ENCODE results near the gene ANTXRL.
"Not testable (repeated sequence)": the region's sequence is repeated elsewhere in the genome, so short reads cannot be mapped to it uniquely, and the experiment has no call there.

Gene ANTXRL

DNA sequence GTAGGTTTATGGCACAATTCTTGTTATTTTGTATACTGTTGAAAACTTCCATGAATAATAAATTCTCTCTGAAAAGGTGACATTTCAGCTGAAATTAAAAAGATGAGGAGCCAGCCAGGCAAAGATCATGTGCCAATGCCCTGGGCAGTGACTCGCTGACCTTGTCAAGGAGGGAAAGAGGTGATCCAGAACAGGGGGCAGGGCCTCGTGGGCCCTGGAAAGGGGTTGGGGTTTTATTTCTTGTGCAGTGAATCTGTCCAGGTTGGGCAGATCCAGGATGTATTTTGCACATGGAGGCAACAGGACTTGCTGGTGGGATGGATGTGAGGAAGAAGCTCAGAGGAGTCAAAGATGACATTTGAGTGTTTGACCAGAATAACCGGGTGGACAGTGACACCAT, 31.6 kb upstream of the ANTXRL start:
- not testable (repeated sequence) for DNase-seq

DNA sequence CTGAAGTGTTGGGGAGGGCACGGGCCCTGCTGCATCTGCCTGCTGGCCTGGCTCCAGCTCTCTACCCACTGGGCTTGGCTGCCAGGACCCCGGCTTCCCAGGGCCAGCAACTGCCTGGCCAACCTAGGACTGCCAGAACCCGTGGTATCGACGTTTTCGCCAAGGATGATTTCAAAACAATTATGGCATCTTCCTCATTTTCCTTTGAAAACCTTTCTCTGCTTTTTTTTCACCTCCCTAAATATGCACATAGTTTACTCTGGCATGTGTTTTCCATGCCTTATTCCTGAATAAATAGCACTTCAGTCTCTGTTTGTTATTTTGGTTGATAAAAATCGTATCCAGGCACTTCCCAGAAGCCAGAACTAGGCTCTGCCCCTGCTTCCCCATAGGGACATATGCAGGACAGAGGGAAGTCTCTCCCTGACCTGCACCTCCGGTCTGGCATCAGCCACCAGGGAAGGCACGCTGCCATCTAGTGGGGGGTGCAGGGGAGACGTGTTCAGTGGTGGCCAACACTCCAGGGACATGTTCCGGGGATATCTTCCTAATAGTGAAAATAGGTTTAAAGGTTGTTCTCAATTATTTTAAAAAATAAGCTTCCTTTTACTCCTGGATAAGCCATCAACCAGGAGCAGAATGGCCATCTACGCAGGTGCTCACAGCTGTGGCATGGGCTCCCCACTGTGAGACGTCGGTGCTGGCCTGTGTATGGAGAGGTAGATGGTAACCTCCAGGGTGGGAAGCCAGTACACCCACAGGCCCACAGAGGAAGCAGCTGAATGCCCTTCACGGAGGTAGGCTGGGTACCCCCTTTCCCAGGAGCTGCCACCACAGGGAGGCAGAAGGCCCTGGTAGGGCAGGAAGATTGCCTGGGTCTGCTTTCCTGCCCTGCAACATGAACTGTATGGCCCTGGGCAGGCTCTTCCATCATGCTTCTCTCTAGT, 30.7 kb upstream of the ANTXRL start:
- DNase-seq = no peak

DNA sequence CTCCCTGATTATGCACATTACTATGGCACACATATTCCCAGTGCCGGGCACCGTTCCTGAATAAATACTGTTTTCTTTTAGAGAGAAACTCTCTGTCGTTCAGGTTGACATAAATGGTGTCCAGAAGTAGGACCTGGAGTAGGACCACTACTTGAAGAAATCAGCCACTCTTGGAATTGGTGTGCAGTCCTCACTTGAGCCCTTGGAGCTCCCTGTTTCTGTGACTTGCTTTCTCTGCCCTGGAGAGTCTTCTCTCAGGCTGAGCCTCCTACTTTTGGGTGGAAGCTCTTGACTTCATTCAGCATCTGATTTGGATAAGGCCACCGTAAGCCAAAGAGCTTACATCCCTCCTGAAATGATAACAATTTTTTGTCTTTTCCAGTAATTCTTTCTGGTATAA, 29.7 kb upstream of the ANTXRL start:
- no peak for DNase-seq

DNA sequence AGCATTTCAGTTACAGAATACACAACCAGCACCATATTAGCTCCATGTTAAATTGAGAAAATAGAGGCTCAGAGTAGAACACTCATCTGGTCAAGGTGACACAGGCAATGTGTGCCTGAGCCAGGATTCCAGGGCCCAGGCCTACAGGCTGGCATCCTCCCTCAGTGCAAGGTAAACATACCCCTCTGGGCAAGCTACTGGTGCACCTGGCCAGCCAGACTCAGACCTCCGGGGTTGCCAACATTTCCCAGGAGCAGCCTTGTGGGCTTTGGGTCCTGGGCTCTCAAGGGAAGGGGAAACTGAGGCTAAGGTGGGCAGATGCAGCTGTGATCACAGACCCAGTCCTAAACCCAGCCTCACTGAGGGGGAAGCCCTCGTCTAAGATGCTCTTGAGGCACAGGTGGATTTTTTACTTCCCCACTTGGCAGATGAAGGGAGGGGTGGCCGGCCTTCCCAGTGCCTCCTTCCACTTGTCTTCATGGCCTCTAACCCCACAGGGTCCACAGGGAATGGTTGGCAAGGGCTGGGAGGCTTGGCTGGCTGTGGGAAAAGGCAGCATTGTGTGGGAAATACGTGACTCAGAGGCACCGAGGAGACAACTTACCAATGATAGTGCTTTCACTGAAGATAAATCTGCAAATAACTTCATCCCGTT, 23.8 kb upstream of the ANTXRL start:
- DNase-seq = not testable (repeated sequence)

DNA sequence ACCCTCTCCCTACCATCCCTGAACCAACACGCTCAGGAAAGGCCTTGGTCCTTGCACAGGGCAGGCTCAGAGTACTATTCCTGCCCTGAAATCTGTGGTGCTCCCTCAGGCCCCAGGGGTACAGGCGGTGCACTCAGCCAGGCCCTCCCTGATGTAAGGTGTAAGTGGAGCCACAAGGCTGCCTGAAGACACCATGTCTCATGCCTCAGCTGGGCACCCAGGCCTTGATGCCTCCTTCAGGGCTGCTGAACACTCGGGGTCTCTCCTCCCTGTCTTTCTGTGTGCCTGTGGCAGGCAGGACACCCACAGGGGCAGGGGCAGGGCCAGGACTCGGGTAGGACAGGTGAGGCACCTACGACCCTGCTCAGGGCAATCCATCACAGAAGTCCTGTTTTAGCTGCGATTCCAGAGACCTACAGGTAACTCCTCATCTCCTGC, 22.9 kb upstream of the ANTXRL start:
- DNase-seq = no peak

DNA sequence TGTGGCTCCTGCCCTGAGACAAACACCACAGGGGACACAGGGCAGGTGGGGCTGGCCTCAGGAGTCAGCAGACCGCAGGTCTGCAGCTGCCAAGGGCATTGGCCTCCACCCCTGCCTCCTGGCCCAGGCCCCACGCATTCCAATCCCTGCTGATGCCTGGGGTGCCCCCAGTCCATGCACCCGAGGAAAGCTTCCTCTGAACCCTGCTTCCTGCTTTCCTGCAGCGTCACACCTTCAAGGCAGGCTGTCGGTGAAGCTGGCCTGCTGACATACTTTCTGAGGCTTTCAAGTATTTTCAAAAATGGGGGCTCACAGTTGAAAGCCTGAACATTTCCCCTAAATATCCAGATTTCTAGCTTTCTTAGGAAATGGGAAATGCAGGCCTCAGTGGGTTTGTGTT, 22.5 kb upstream of the ANTXRL start:
- no peak for DNase-seq

DNA sequence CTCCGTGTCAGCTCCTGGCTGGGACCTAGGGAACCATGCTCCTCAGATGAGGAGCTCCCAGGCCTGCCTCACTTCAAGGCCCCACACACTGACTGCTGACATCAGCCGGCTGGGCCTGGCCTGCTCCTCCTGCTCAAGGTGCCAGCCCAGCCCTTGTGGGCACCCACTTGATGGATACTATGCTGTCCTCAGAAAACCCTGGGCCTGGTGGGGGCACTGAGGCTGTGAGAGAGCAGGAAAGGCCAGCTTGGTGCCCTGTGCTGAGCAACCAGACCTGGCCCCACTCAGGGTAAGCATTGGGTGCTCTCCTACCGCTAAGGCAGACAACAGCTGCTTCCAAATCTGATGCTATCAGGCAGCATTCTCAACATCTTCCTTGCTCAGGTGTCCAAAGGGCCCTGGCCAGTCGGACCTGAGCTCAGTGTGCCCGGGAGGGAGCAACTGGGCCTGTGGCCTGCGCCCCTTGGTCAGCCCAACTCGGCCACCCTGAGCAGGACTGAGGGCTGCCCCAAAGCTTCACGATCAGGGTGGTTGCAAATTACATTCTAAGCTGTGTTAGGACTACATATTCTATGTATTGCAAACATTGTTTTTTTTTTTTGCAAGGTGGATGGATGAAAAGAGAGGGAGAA, 21.9 kb upstream of the ANTXRL start:
- no peak for DNase-seq

DNA sequence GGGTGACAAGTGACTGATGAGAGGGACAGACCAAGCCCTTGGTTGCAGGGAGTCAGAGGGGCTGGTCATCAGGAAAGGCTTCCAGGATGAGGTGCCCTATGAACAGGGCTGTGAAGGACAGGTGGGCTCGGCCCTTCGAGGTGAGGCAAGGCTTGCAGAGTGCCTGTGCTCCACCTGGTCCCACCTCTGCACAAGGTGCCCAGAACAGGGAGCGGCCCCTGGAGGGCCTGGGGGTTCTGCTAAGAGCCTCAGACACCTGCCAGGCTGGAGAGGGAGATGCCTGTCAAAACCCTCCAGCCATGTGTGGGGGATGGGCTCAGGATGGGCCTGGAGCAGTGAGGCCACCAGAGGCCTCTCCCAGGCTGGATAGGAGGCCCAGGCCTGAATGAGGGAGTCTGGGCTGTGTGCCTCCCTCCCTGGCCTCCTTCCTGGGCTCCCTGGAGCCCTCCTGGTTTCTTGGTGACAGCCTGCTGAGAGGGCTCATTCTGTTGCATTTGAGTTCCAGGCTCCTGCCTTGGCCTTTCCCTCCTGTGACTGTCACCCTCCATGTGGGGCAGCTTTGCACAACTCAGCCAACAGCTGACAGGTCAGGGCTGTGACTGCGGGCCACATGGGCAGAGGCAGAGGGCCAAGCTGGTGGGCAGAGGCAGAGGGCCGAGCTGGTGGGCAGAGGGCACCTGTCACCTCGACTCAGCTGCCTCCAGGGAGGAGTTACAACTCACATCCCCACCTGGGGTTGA, 21.1 kb upstream of the ANTXRL start:
- DNase-seq = not testable (repeated sequence)

DNA sequence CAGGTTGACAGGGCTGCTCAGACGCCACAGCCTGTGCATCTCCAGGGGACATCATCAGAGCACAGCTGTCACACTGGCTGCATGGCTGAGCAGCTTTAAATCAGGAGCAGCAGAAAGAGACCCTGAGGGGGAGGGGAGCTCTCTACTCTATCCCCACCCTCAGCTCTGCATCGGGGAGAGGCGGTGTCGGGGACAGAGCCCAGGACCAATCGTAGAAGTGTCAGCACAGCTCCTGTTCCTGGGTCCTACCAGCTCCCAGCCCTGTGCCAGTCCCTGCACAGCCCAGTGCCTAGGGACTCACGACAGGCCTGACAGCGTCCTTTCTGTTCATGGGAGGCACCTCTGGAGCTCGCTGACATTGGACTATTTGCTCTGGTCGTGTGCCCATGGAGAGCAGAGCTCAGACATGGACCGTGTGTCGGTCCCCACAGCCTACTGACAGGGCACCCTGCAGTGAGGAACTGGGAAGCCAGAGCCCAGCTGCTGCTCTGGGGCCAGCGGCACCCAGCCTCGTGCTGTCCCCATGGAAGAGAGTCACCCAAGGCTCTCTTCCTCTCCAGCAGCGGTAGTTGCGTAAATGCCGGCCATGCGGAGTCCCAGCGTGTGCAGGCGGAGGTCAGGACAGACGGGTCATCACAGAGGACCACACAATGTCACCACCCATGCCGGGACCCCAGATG, 20.4 kb upstream of the ANTXRL start:
- no peak for DNase-seq

DNA sequence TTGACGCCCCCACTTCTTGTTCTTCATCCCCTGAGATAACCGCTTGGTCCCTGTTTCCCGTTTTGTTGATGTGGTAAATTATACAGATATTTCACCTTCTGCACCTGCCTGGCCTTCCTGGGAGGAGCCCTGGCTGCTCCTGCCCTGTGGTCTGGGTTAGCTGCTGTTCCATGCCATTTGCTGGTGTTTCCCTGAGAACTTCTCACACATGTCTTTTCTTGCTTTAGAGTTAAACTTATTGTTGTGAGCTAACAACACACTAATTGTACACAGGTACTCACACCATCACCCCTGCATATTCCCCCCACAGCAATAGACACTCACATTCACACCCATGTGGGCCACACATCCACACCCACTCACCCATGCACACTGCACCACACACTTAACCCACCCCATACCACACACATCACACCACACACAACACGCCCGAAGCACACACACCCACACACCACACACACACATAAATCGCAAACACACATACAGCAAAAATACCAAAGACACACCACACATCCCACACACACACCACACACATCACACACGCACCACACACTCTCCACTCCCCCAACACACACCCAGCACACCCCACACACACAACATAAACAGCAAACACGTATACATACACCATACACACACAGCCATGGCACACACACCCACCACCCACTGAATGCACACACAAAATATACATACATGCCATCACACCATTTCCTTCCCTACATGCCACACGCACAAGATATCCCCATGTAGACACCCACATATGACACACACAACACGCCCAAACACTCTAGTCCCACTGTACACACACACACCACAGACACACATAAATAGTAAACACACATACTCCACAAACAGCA, 19.4 kb upstream of the ANTXRL start:
- DNase-seq = no peak

DNA sequence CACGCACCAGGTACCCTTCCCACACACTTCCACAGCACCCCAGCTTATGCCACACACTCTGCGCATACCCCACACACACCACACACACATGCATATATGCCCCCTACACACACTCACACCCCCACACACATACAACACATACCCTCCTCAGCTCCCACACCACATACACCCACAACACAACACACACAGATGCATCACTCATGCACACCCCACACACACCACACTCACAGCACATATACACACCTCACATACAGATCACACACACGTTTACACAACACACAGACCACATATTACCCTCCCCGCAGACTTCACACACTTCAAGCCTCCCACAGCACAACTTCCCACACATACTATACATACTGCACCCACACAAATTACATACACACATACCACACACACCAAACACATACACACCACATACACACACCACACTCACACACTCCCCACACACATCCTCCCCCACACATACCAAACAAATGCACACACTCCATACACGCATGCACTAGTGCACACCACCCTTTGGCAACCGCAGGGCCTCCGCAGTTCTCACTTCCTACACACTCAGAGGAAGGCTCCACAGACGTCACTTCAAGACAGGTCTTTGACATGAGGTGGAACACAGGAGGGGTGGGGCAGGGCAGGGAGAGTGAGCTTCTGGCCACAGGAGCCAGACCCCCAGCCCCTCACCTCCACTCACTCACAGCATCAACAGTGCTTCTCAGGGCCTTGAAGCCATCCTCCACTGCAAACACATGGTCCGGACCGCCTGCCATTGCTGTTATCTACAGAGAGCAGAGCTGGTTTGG, 18.5 kb upstream of the ANTXRL start:
- DNase-seq = no peak

DNA sequence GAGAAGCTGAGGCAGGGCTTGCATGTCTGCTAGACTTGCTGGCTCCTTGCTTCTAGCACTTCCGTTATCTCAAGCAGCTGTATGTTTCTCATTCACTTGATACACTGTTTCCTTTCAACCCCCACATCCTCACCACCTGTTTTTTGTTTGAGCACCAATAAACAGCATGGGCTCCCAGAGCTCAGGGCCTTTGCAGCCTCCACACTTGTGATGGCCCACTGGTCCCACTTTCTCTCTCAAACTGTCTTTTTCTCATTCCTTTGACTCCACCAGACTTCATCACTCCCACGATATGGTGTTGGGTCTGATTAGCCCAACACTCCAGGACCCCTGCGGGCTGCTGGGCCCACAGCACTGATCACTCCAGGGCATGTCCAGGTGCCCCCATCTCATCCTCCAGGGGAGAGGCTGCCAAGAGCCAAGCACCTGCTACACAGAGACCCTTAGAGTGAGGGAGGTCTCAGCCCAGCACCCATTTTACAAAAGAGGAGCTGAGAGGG, 17.2 kb upstream of the ANTXRL start:
- DNase-seq = not testable (repeated sequence)

DNA sequence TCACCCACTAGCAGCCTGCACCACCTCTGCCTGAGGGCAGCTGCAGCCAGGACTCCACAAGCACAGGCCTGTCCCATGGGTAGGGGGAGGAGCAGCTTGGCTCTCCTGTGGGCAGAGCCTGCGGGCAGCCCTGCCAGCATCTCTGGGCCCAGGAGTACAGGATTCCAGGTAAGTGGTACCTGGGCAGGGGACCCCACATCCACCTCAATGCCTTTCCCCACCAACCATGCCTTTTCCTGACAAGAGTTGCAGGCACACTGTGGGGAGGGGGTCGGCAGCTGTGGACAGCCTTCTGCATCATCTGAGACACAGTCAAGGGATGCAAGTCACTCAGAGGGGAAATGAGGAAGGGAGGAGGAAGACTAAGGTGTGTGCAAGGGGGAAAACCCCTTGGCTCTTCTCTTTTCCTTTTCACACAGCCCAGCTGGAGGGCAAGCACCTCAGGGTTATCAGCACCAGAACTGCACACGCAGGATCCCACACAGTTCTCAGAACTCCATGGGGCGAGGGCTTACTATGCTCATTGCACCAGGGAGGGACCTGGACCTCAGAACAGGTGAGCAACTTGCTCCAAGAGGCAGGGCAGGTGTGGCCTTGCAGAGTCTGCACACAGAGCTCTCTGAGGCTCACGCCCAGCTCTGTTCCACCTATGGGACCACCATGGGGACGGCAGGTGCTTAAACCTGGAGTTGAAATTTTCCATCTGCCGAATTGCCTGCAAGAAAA, 16.5 kb upstream of the ANTXRL start:
- DNase-seq = no peak

DNA sequence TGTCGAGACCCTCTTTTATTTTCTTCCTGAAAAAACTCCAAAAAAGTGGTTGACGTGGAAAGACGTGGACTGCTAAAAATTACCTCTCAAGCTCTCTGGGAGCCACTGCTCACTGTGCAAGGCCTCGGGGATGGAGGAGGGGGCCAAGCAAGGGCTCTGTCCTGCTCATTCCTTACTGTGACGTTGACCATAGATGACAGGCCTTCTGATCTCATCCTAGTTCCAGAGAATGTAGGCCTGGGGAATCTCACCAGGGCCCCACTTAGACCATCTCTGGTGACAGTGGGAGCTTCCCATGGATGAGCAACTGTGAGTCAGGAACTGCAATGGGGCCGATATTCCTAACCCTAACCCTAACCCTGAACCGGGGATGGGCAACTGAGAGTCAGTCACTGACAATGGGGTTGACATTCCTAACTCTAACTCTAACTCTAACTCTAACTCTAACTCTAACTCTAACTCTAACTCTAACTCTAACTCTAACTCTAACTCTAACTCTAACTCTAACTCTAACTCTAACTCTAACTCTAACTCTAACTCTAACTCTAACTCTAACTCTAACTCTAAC, 15.8 kb upstream of the ANTXRL start:
- DNase-seq = not testable (repeated sequence)

DNA sequence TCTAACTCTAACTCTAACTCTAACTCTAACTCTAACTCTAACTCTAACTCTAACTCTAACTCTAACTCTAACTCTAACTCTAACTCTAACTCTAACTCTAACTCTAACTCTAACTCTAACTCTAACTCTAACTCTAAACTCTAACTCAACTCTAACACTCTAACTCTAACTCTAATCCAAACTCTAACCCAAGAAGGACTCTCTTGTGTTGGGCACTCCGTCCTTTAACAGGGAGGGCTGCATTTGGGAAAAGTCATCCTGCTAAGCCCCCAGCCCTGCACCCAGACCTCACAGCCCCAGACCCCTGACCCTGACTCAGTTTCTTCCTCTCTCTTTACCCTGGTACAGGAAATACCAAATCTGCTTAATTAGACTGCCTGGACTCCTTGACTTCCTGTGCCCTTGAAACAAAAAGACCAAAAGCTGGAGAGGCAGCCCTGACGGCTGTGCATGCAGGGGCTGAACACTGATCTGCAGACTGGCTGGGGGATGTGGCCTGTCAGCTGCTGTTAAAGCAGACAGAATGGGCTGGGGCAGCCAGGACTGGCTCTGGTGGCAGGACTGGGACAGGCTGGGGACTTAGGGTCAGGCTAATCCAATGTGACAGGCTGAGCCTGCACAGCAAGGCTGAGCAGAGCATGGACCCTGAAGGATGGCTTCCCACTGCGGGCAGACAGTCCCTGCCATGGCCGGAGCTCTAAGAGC, 14.8 kb upstream of the ANTXRL start:
- DNase-seq = not testable (repeated sequence)

DNA sequence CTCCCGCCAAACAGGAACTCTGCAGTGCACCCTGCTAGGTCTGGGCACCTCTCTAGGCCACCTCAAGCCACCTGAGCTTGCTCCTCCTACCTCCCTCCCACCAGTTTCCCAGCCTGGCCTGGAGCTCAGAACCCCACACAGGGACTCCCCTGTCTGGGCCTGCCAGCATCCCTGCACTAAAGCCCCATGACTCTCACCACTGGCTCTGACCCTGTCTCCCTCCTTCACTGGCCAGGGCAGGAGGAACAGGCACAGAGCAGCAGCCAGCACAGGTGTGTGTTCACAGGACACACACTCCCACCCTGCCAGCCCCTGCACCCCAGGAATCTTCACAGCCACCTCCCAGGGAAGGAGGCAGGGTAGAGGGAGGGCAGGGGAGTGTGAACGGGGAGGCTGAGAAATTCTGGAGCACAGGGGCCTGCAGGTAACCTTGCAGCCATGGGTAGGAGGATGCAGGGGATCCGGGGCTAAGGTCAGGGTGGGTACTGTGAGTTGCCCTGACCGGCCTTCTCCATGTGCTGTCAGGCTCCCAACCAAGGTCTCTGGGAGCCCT, 13.9 kb upstream of the ANTXRL start:
- DNase-seq = no peak

DNA sequence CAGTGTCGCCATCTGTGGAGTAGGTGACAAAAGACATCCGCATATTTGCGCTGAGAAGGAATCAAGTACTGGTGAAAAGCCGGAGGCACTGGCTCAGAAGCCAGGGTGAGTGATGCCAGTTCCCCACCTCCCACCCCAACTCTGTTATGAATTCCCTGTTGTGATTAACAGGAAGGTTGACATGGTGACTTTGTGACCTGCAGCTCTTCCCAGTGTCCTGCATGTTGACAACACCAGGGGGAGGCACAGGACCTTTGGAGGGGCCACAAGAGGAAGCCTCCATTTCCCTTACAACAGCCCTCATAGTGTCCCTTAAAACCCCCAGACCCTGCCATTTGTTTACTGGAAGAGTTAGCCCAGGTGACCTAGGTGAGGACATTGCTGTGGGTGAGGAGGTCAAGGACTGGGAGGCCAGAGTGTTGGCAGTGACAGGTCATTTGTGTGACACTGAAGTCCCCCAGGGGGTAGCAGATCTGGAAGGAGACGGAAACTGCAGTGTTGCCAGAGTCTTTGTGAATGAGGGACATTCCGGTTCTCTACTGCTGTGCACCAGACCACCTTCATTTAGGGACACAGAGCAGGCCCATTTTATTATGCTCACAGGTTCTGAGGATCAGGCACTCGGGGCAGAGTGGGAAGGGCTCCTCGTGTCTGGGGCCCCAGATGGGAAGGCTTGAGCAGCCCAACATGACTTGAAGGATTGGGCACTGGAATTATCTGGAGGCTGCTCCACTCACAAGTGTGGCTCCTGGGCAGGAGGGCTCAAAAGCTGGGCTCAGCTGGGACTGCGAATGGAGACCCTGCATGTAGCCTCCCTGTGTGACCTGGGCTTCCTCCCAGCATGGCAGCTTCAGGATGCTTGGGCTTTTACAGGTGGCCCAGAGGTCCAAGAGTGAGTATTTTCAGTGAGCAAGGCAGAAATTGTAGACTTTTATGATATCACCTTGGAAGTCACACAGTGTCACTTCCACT, 13.0 kb upstream of the ANTXRL start:
- no peak for DNase-seq
